Measurements from ENCODE around the gene INPP4B.

DNA sequence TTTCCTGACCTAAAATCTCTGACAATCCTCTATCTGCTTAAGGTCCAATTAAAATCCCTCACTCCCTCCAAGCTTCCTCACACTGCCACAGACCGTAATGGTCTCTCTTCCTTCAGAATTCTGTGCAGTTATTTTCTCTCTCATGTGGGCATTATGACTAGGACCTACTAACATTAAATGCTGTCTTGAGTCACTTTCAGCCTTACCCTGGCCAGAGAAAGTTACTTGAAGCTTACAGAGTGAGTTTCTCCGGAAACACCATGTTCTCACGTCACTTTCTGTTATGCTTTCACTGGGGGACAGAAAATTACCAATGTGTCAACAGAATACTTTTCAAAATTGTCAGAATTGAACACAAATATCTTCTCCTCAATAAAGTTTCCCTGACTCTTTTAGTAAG, 271.8 kb downstream of the INPP4B start:
- TF ChIP-seq, protein P1, sequence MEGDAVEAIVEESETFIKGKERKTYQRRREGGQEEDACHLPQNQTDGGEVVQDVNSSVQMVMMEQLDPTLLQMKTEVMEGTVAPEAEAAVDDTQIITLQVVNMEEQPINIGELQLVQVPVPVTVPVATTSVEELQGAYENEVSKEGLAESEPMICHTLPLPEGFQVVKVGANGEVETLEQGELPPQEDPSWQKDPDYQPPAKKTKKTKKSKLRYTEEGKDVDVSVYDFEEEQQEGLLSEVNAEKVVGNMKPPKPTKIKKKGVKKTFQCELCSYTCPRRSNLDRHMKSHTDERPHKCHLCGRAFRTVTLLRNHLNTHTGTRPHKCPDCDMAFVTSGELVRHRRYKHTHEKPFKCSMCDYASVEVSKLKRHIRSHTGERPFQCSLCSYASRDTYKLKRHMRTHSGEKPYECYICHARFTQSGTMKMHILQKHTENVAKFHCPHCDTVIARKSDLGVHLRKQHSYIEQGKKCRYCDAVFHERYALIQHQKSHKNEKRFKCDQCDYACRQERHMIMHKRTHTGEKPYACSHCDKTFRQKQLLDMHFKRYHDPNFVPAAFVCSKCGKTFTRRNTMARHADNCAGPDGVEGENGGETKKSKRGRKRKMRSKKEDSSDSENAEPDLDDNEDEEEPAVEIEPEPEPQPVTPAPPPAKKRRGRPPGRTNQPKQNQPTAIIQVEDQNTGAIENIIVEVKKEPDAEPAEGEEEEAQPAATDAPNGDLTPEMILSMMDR (IDR thresholded peaks at IDR 0.05; ENCODE audit: low read length): no peak
- TF ChIP-seq EZH2 (IDR thresholded peaks at IDR 0.05; ENCODE audit: borderline replicate concordance, low read length): no peak
